ENCODE results near the gene RNU11. TPM values are rescaled to one million over a fixed set of nuclear protein-coding genes. Genes with fewer than 3 reads are reported as not detected.
"Not testable (repeated sequence)": the region's sequence is repeated elsewhere in the genome, so short reads cannot be mapped to it uniquely, and the experiment has no call there.

RNU11 gene
- total and polyA plus RNA-seq, 2 donors (not counting 3 experiments of a cell fraction or from before 2014, with no cell fraction given), result not detected

GRCh38 chr1:28644494-28644893 is 3.9 kb upstream of the RNU11 start:
- Histone ChIP-seq H3K9ac (replicated peaks; ENCODE audit: extremely low read depth, insufficient read depth, low read length) (no peak overlapping the region), H3K4me3 (replicated peaks in 1 of 3; ENCODE audit: insufficient read depth in 1 of 3, low read depth in 1 of 3, low read length in 3 of 3) (no peak overlapping the region), H2AFZ (ENCODE audit: low read depth, low read length) (no peak overlapping the region), H3K79me2 (ENCODE audit: control insufficient read depth, insufficient read depth, low read length) (peaks cover 7% of the 10 kb centered on the region), H3K9me3 (replicated peaks; ENCODE audit: control insufficient read depth, insufficient read depth, low read length) (no peaks in the 10 kb centered on the region), H3K4me2 (ENCODE audit: insufficient read depth, low read length) (no peak overlapping the region), H3K27ac (ENCODE audit: insufficient read depth, low read depth, low read length) (no peak overlapping the region), H3K36me3 (ENCODE audit: control insufficient read depth in 2 of 2, extremely low read depth in 1 of 2, insufficient read depth in 2 of 2, low read length in 2 of 2) (no peaks in the 10 kb centered on the region), H4K20me1 (replicated peaks; ENCODE audit: control insufficient read depth, extremely low read depth, insufficient read depth, low read length) (no peaks in the 10 kb centered on the region), H3K27me3 (ENCODE audit: control insufficient read depth in 2 of 2, insufficient read depth in 2 of 2, low read length in 2 of 2) (no peaks in the 10 kb centered on the region), H3K4me1 (ENCODE audit: control insufficient read depth, extremely low read depth, insufficient read depth, low read length) (peaks cover 21% of the 10 kb centered on the region), H3K9me1 (replicated peaks; ENCODE audit: control insufficient read depth, extremely low read depth, insufficient read depth, low read length) (no peaks in the 10 kb centered on the region)
- no peak for TF ChIP-seq EZH2 (IDR thresholded peaks at IDR 0.05; ENCODE audit: borderline replicate concordance, low read depth, low read length, severe bottlenecking)
- FAIRE-seq, result no peak
- dilution Hi-C loops (cut with MboI; ENCODE audit: extremely low pct_ligation_motif_present, low sequenced_read_pairs) (no loop called here), intact Hi-C loops (cut with micrococcal nuclease) (loop anchor here (5.0 kb wide), 3 partner anchors 127 to 558 kb away; partner anchors contain the start of gene SRSF4)
- POLR2A ChIA-PET, result no interaction called here
- DNase-seq (ENCODE audit: low read depth, low spot score), result no peak
- CTCF ChIA-PET, result interaction anchor here (0.7 to 1.5 kb wide), 2 partner anchors 92 to 233 kb away, joined by 3 to 5 read pairs; partner anchors contain the start of gene YTHDF2
- BruUV-seq (replicated peaks), result no TSS peak

DNA sequence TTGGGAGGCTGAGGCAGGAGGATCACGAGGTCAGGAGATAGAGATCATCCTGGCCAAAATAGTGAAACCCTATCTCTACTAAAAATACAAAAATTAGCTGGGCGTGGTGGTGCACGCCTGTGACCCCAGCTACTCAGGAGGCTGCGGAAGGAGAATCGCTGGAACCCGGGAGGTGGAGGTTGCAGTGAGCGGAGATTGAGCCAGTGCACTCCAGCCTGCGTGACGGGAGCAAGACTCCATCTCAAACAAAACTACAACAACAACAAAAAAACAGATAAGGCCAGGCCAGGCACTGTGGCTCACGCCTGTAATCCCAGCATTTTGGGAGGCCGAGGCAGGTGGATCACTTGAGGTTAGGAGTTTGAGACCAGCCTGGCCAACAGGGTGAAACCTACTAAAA is 3.0 kb upstream of the RNU11 start:
- dilution Hi-C loops (cut with MboI; ENCODE audit: extremely low pct_ligation_motif_present, low sequenced_read_pairs); BruUV-seq (replicated peaks); H3K4me3 ChIP-seq (replicated peaks in 1 of 3; ENCODE audit: insufficient read depth in 1 of 3, low read depth in 1 of 3, low read length in 3 of 3); H3K9ac ChIP-seq (replicated peaks; ENCODE audit: extremely low read depth, insufficient read depth, low read length); H3K9me3 ChIP-seq (replicated peaks; ENCODE audit: control insufficient read depth, insufficient read depth, low read length); H3K9me1 ChIP-seq (replicated peaks; ENCODE audit: control insufficient read depth, extremely low read depth, insufficient read depth, low read length); H2AFZ ChIP-seq (ENCODE audit: low read depth, low read length); H4K20me1 ChIP-seq (replicated peaks; ENCODE audit: control insufficient read depth, extremely low read depth, insufficient read depth, low read length); H3K4me2 ChIP-seq (ENCODE audit: insufficient read depth, low read length); H3K79me2 ChIP-seq (ENCODE audit: control insufficient read depth, insufficient read depth, low read length); POLR2A ChIA-PET; H3K27me3 ChIP-seq (ENCODE audit: control insufficient read depth in 2 of 2, insufficient read depth in 2 of 2, low read length in 2 of 2); intact Hi-C loops (cut with micrococcal nuclease); DNase-seq (ENCODE audit: low read depth, low spot score); FAIRE-seq; H3K27ac ChIP-seq (ENCODE audit: insufficient read depth, low read depth, low read length); H3K36me3 ChIP-seq (ENCODE audit: control insufficient read depth in 2 of 2, extremely low read depth in 1 of 2, insufficient read depth in 2 of 2, low read length in 2 of 2): not testable (repeated sequence)
- CTCF ChIA-PET, result interaction anchor here (1.5 kb wide), 1 partner anchor 232 kb away, joined by 3 read pairs; no protein-coding TSS in a partner anchor
- H3K4me1 ChIP-seq (ENCODE audit: control insufficient read depth, extremely low read depth, insufficient read depth, low read length), result peaks cover 21% of the 10 kb centered on the region
